Measurements from ENCODE around the gene STAP2.

The STAP2 gene

DNA sequence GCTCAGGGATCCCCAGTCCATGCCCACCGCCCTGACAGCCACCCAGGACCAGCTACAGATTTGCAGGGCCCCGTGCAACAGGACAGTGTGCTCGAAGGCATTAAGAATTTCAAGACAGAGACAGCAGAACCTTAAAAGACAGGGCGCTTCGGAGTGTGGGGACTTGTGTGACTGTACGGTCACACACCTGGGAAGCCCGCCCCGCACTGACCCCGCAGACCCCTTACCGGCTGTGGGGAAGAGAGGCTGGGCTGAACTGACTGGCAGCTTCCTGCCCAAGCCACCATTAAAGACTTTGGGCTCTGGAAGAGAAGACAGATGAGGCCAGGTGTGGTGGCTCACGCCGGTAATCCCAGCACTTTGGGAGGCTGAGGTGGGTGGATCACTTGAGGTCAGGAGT, 14.4 kb downstream of the STAP2 start:
- H3K4me3 ChIP-seq (replicated peaks in 1 of 2; ENCODE audit: low read depth in 2 of 2, low read length in 2 of 2), result no peak overlapping the region
- TF ChIP-seq, protein P1, sequence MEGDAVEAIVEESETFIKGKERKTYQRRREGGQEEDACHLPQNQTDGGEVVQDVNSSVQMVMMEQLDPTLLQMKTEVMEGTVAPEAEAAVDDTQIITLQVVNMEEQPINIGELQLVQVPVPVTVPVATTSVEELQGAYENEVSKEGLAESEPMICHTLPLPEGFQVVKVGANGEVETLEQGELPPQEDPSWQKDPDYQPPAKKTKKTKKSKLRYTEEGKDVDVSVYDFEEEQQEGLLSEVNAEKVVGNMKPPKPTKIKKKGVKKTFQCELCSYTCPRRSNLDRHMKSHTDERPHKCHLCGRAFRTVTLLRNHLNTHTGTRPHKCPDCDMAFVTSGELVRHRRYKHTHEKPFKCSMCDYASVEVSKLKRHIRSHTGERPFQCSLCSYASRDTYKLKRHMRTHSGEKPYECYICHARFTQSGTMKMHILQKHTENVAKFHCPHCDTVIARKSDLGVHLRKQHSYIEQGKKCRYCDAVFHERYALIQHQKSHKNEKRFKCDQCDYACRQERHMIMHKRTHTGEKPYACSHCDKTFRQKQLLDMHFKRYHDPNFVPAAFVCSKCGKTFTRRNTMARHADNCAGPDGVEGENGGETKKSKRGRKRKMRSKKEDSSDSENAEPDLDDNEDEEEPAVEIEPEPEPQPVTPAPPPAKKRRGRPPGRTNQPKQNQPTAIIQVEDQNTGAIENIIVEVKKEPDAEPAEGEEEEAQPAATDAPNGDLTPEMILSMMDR (IDR thresholded peaks at IDR 0.05; ENCODE audit: low read depth, low read length), result no peak
- DNase-seq (ENCODE audit: low read depth in 2 of 2), result no peak

DNA sequence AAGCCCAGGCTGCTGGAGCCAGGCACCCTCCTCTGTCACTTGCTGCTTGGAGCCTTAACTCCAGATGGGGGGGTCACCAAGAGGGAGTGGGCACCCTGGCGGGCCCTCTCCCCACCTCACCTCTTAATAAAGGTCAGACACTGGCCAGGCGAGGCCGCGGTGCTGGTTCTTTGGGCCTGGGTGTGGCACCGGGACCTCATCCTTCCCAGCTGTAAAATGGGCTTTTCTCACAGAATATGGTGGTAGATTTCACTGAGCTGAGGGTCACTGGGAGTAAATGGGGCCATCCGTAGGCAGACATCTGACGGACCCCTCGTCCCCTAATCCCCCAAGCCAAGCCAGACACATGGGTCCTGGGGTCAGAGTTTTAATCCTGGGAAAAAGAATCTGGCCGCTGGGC, 14.9 kb downstream of the STAP2 start:
- TF ChIP-seq, protein P1 (IDR thresholded peaks at IDR 0.05; ENCODE audit: low read depth, low read length), result no peak
- H3K4me3 ChIP-seq (replicated peaks in 1 of 2; ENCODE audit: low read depth in 2 of 2, low read length in 2 of 2), result no peak overlapping the region
- DNase-seq (ENCODE audit: low read depth in 2 of 2), result no peak

DNA sequence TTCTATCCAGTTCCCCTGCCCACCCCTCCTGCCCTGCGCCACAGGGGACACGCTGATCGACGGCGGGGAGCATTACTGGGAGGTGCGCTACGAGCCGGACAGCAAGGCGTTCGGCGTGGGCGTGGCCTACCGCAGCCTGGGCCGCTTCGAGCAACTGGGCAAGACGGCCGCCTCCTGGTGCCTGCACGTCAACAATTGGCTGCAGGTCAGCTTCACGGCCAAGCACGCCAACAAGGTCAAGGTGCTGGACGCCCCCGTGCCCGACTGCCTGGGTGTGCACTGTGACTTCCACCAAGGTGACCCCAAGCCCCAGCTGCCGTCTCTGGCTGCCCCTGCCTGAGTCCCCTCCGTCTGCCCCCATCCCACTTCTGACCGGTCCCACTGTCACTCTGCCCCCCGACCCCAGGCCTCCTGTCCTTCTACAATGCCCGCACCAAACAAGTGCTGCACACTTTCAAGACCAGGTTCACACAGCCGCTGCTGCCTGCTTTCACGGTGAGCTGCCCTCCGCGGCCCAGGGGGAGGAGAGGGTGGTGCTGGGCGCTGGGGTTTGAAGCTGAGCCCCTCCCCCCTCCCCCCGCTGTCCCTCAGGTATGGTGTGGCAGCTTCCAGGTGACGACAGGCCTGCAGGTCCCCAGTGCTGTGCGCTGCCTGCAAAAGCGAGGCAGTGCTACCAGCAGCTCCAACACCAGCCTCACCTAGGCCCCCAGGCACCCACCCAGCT, 15.5 kb downstream of the STAP2 start:
- no peak for DNase-seq (ENCODE audit: low read depth in 2 of 2)
- TF ChIP-seq, protein P1 (IDR thresholded peaks at IDR 0.05; ENCODE audit: low read depth, low read length), result no peak
- H3K4me3 ChIP-seq (replicated peaks in 1 of 2; ENCODE audit: low read depth in 2 of 2, low read length in 2 of 2), result no peak overlapping the region

DNA sequence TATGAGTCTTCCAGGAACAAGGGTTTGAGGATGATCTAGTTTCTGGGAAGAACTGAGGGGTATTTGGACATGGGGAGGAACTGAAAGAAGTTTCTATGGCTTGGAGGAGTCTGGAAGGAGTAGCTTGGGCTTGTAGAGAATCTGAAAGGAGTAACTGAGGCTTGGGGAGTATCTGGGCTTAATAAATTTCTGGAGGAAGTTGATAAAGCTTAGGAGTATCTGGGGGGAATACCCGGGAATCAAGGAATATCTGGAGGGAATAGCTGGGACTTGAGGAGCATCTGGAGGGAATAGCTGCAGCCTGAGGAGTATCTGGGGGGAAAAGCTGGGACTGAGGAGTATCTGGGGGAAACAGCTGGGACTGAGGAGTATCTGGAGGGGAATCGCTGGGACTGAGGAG, 18.2 kb downstream of the STAP2 start:
- TF ChIP-seq, protein P1 (IDR thresholded peaks at IDR 0.05; ENCODE audit: low read depth, low read length), result no peak
- no peak for DNase-seq (ENCODE audit: low read depth in 2 of 2)

DNA sequence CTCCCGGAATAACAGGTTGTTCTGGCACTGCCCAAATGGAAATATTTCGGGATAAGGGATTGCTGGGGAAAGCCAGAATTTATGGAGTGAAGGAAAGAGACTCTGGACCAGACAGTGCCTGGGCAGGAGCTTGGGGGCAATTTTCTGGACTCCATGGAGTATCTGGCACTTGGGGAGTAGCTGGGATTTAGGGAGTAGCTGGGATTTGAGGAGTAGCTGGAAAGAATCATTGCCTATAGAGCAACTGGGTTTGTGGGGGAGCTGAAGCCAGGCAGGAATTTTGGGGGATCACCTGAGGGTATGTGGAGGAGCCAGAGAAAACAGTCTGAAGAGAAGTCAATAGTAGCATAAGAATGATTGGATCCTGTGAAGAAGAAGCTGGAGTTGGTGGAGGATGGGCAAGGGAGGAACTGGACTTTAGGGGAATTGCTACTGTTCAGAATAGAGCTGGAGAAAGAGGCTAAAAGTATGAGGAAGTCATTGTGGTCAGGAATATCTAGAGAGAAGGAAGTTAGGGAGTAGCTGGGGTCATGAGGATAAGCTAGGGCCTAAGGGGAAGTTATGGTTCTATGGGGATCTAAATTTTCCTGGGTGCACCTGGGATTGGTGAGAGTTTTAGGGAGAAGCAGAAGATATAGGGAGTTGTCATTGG, 19.4 kb downstream of the STAP2 start:
- DNase-seq (ENCODE audit: low read depth in 2 of 2), result no peak
- TF ChIP-seq, protein P1 (IDR thresholded peaks at IDR 0.05; ENCODE audit: low read depth, low read length), result no peak
- no peak overlapping the region for H3K4me3 ChIP-seq (replicated peaks in 1 of 2; ENCODE audit: low read depth in 2 of 2, low read length in 2 of 2)

More for the DNA sequence above, 18.2 kb downstream of the STAP2 start:
- H3K4me3 ChIP-seq (replicated peaks in 1 of 2; ENCODE audit: low read depth in 2 of 2, low read length in 2 of 2), result no peak overlapping the region

DNA sequence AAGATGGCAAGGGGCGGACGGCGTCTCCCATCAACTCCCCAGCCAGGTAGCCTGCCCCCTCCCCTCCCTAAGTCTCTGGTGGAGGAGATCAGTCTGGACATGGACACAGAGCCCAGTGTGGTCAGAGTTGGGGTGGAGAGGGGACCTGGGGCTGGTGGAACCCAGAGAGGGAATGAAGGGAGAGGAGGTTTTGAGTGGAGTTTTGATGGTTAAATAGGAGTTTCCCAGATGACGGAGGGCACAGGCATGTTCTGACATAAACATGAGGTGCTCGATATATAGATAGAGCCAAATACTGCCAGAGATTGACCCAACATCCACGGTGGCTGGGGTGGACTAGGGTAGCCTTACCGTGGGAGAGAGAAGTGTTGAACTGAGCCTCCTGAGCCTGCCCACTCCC, 20.2 kb downstream of the STAP2 start:
- DNase-seq (ENCODE audit: low read depth in 2 of 2), result no peak
- H3K4me3 ChIP-seq (replicated peaks in 1 of 2; ENCODE audit: low read depth in 2 of 2, low read length in 2 of 2), result no peak overlapping the region
- TF ChIP-seq, protein P1 (IDR thresholded peaks at IDR 0.05; ENCODE audit: low read depth, low read length), result no peak
